MCF 10A (cell line): ENCODE results near the gene DHX15. TPM values are rescaled to one million over a fixed set of nuclear protein-coding genes. Genes with fewer than 3 reads are reported as not detected.

Source experiments
- BruUV-seq: library from RNA; stranded (reverse); fragments of 400-500 nt; replicated peaks from 2 replicates; lab custom pipeline; 2021; lab: Mats Ljungman, UMichigan
- CTCF ChIA-PET: fragments of 300-600 bp; sonication (Branson Sonifier 250); formaldehyde crosslinking; extraction: SDS; loops from one replicate; lab custom pipeline; 2021; ENCODE audit warnings: antibody characterized with exemption, inconsistent platforms; lab: Yijun Ruan, JAX
- POLR2A ChIA-PET: fragments of 300-600, 350-650 bp; sonication (Branson Sonifier 250); formaldehyde crosslinking; extraction: SDS; loops from one replicate; lab custom pipeline; 2020; ENCODE audit warnings: antibody characterized with exemption, inconsistent platforms; lab: Yijun Ruan, JAX
- DNase-seq: peaks from one replicate; pipeline ENCODE4 v3.0.0-alpha.2; 2018; ENCODE audit not compliant: unreplicated experiment
- H3K27ac Mint-ChIP-seq: one replicate; pipeline ENCODE4 v1.8.0; 2022; ENCODE audit warnings: mild to moderate bottlenecking, low read depth, mixed read lengths; ENCODE audit not compliant: unreplicated experiment
- H3K27me3 Mint-ChIP-seq: one replicate; pipeline ENCODE4 v1.8.0; 2022; ENCODE audit warnings: mixed read lengths; ENCODE audit not compliant: insufficient read depth, unreplicated experiment
- H3K36me3 Mint-ChIP-seq: one replicate; pipeline ENCODE4 v1.8.0; 2022; ENCODE audit warnings: mild to moderate bottlenecking, moderate library complexity, mixed read lengths; ENCODE audit not compliant: insufficient read depth, unreplicated experiment
- H3K4me1 Mint-ChIP-seq: one replicate; pipeline ENCODE4 v1.8.0; 2022; ENCODE audit warnings: mixed read lengths; ENCODE audit not compliant: insufficient read depth, unreplicated experiment
- H3K4me3 Mint-ChIP-seq: one replicate; pipeline ENCODE4 v1.8.0; 2022; ENCODE audit warnings: mild to moderate bottlenecking, moderate library complexity, mixed read lengths; ENCODE audit not compliant: unreplicated experiment
- H3K9me3 Mint-ChIP-seq: one replicate; pipeline ENCODE4 v1.8.0; 2022; ENCODE audit warnings: mixed read lengths; ENCODE audit not compliant: unreplicated experiment
- intact Hi-C: fragments of 100-400 bp; cut with micrococcal nuclease; formaldehyde crosslinking; loops from 2 replicates; pipeline ENCODE4 v1.14.1; 2022
- total RNA-seq: library from RNA; stranded (reverse); gene quantifications from 2 replicates; pipeline ENCODE4 v1.2.3, GENCODE V29; 2022
- TF ChIP-seq, protein P1 (sequence below): fragments of 200-600 bp; IDR thresholded peaks from one replicate; pipeline ENCODE4 v1.8.0; 2022; ENCODE audit warnings: antibody characterized with exemption, mild to moderate bottlenecking; ENCODE audit not compliant: unreplicated experiment

Gene DHX15
- total RNA-seq, 1 experiment from 2014 or later, result 125 TPM

DNA sequence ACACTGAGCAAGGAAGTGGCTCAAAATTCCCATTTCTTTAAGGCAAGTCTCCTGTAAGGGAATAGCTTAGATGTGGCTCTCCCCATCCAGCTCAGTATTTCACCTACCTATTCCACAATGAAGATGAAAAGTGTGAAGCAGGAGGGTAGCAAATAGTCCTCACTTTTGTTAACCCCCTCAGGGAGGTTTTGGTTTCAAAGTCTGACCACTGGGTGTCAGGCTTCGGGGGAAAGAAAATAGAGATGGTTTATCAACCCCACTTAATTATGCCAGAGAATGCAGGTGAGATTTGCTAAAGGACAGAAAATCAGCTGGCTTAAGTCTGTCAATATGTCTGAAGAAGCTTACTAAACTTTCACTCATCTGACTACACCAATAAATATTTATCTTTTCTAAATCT lies 69.5 kb downstream of the DHX15 start:
- no peaks in the 10 kb centered on the region for H3K27me3 Mint-ChIP-seq
- no TSS peak for BruUV-seq
- TF ChIP-seq, protein P1, sequence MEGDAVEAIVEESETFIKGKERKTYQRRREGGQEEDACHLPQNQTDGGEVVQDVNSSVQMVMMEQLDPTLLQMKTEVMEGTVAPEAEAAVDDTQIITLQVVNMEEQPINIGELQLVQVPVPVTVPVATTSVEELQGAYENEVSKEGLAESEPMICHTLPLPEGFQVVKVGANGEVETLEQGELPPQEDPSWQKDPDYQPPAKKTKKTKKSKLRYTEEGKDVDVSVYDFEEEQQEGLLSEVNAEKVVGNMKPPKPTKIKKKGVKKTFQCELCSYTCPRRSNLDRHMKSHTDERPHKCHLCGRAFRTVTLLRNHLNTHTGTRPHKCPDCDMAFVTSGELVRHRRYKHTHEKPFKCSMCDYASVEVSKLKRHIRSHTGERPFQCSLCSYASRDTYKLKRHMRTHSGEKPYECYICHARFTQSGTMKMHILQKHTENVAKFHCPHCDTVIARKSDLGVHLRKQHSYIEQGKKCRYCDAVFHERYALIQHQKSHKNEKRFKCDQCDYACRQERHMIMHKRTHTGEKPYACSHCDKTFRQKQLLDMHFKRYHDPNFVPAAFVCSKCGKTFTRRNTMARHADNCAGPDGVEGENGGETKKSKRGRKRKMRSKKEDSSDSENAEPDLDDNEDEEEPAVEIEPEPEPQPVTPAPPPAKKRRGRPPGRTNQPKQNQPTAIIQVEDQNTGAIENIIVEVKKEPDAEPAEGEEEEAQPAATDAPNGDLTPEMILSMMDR, result no peak
- CTCF ChIA-PET, result interaction anchor here (0.6 to 2.0 kb wide), 4 partner anchors 10 to 387 kb away, joined by 3 to 5 read pairs (median 4); no protein-coding TSS in a partner anchor
- peaks cover 2% of the 10 kb centered on the region for H3K4me1 Mint-ChIP-seq
- H3K4me3 Mint-ChIP-seq, result no peak overlapping the region
- intact Hi-C loops, result no loop called here
- H3K36me3 Mint-ChIP-seq, result peaks cover 23% of the 10 kb centered on the region
- H3K9me3 Mint-ChIP-seq, result no peaks in the 10 kb centered on the region
- no peak for DNase-seq
- POLR2A ChIA-PET, result interaction anchor here (1.2 kb wide), 1 partner anchor 36 kb away, joined by 3 read pairs; no protein-coding TSS in a partner anchor
- H3K27ac Mint-ChIP-seq, result no peak overlapping the region

DNA sequence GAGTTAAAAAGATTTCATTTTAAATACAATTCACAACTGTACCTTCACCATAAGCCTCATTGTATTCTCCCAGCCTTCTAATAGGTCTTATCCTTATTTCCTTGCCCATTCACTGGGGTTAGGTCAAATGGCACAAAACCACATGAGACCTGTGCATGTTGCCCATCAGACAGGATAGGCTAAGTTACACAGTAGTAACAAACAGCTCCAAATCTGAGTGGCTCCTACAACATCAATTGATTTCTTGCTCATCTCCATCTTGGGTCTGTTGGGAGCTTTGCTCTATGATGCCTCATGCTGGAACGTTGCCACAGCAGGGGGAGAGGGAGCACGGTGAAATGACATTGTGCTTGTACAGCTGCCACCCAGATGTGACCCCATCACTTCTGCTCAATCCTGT lies 70.6 kb downstream of the DHX15 start:
- ChIA-PET POLR2A (interaction anchor here (1.6 kb wide), 1 partner anchor 19 kb away, joined by 4 read pairs; no protein-coding TSS in a partner anchor), CTCF (interaction anchor here (0.6 to 1.6 kb wide), 6 partner anchors 25 to 539 kb away, joined by 3 to 4 read pairs (median 4); no protein-coding TSS in a partner anchor)
- no peaks in the 10 kb centered on the region for H3K27me3 Mint-ChIP-seq
- intact Hi-C loops, result no loop called here
- H3K4me3 Mint-ChIP-seq, result no peak overlapping the region
- H3K4me1 Mint-ChIP-seq, result no peaks in the 10 kb centered on the region
- peaks cover 31% of the 10 kb centered on the region for H3K36me3 Mint-ChIP-seq
- BruUV-seq, result no TSS peak
- TF ChIP-seq, protein P1, result no peak
- no peak overlapping the region for H3K27ac Mint-ChIP-seq
- DNase-seq, result no peak
- H3K9me3 Mint-ChIP-seq, result no peaks in the 10 kb centered on the region

DNA sequence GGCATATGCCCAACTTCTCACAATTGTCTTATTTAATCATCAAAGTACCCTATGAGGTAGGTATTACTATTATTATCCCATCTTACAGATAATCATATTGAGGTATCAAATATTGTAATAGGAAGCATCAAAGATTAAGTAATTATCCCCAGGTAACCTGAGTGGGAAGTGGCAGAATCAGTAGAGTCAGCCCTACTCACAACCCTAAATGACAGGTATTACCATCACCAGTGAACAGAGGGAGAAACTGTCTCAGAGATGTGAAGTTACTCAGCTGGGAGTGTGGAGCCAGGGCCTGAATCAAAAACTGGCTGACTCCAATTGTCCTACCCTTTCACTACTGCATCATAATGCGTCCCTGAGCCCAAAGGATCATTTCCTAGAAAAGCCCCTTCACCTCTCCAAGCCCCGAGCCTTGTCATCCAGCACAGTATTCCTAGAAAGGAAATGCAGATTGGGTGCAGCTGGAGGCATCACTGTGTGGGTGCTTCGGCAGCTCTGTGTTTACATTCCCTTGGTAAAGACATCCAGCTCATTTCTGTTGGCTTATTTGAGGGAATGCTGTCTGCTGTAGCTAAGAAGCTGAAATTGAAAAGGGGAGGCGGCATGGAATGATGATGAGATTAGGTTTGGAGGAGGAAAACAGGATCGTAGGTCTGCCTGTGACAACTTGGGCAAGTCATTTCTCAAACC lies 72.8 kb downstream of the DHX15 start:
- H3K9me3 Mint-ChIP-seq, result no peaks in the 10 kb centered on the region
- TF ChIP-seq, protein P1, result no peak
- no peaks in the 10 kb centered on the region for H3K27me3 Mint-ChIP-seq
- no peak overlapping the region for H3K4me3 Mint-ChIP-seq
- POLR2A ChIA-PET, result interaction anchor here (1.1 kb wide), 1 partner anchor 9 kb away, joined by 4 read pairs; no protein-coding TSS in a partner anchor
- H3K4me1 Mint-ChIP-seq, result no peaks in the 10 kb centered on the region
- DNase-seq, result no peak
- intact Hi-C loops, result no loop called here
- CTCF ChIA-PET, result interaction anchor here (0.6 kb wide), 1 partner anchor 22 kb away, joined by 3 read pairs; no protein-coding TSS in a partner anchor
- H3K36me3 Mint-ChIP-seq, result peaks cover 27% of the 10 kb centered on the region
- no TSS peak for BruUV-seq
- no peak overlapping the region for H3K27ac Mint-ChIP-seq

DNA sequence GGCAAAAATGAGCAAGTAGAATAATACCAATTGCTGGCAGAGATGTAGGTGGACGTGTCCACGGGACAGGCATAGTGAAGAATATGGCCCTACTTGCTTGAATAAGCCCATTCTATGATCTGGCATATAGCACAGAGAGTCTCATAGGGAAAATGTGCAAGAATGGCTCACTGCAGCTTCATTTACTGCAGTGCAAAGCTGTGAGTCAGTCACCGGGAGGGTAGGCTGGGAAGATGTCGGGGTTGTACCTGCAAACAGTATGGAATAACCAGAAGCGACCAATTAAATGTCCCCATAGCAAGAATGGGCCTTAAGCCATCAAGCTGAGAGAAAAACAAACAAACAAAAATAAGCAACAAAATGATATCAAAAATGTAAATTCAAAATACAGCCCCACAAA lies 74.3 kb downstream of the DHX15 start:
- H3K27ac Mint-ChIP-seq, result no peak overlapping the region
- H3K36me3 Mint-ChIP-seq, result peaks cover 19% of the 10 kb centered on the region
- intact Hi-C loops, result no loop called here
- no peaks in the 10 kb centered on the region for H3K4me1 Mint-ChIP-seq
- ChIA-PET POLR2A (interaction anchor here (0.6 kb wide), 1 partner anchor 584 kb away, joined by 3 read pairs; no protein-coding TSS in a partner anchor), CTCF (interaction anchor here (1.3 kb wide), 1 partner anchor 10 kb away, joined by 3 read pairs; no protein-coding TSS in a partner anchor)
- H3K9me3 Mint-ChIP-seq, result no peaks in the 10 kb centered on the region
- no peak overlapping the region for H3K4me3 Mint-ChIP-seq
- DNase-seq, result no peak
- H3K27me3 Mint-ChIP-seq, result no peaks in the 10 kb centered on the region
- TF ChIP-seq, protein P1, result no peak
- no TSS peak for BruUV-seq
